Panc1 (cell line): ENCODE measurements around the gene BTG2. TPM values are rescaled to one million over a fixed set of nuclear protein-coding genes. Genes with fewer than 3 reads are reported as not detected.

Experiments
- ATAC-seq: fragments of 200-7000 bp; cut with Tn5 transposase; 2 replicates; pipeline ENCODE4 v1.9.1; 2020; ENCODE audit warnings: mild to moderate bottlenecking, moderate library complexity
- BruUV-seq: library from RNA; stranded (reverse); fragments of 400-500 nt; replicated peaks from 2 replicates; lab custom pipeline; 2021; lab: Mats Ljungman, UMichigan
- CTCF ChIA-PET: fragments of 300-600 bp; sonication (Branson Sonifier 250); formaldehyde crosslinking; loops from one replicate; lab custom pipeline; 2022; ENCODE audit warnings: antibody characterized with exemption; lab: Charles Lee
- POLR2A ChIA-PET: fragments of 300-600 bp; sonication (Branson Sonifier 250); formaldehyde crosslinking; loops from one replicate; lab custom pipeline; 2022; ENCODE audit warnings: antibody characterized with exemption; lab: Charles Lee
- DNase-seq: peaks from one replicate; pipeline ENCODE4 v3.0.0-alpha.2; 2010; ENCODE audit warnings: low read depth, low spot score
- H3K27ac ChIP-seq: 2 replicates; pipeline ENCODE4 v1.5.1; 2011; ENCODE audit warnings: mild to moderate bottlenecking, low read length, inconsistent platforms
- H3K27me3 ChIP-seq: fragments of 200-500 bp; sonication (Bioruptor generic); 2 replicates; pipeline ENCODE4 v1.6.0; 2014; ENCODE audit warnings: low read length, inconsistent platforms; ENCODE audit not compliant: control insufficient read depth, insufficient read depth
- H3K36me3 ChIP-seq: fragments of 200-500 bp; sonication (Bioruptor generic); 2 replicates; pipeline ENCODE4 v1.5.1; 2014; ENCODE audit warnings: inconsistent platforms, mild to moderate bottlenecking, low read length, moderate library complexity; ENCODE audit not compliant: control insufficient read depth, insufficient read depth
- H3K4me1 ChIP-seq: 2 replicates; pipeline ENCODE4 v1.5.1; 2011; ENCODE audit warnings: inconsistent platforms, mild to moderate bottlenecking, low read length, moderate library complexity; ENCODE audit not compliant: control insufficient read depth, insufficient read depth
- H3K4me3 ChIP-seq, 2 experiments: 2 replicates each; pipeline ENCODE4 v1.5.1; 2011 to 2012; ENCODE audit warnings: low read depth in 2 of 2, low read length in 2 of 2, mild to moderate bottlenecking in 2 of 2, inconsistent platforms in 1 of 2, moderate library complexity in 1 of 2
- H3K9me3 ChIP-seq: fragments of 200-500 bp; sonication (Bioruptor generic); 2 replicates; pipeline ENCODE4 v1.5.1; 2014; ENCODE audit warnings: low read depth, mild to moderate bottlenecking, inconsistent platforms, low read length, moderate library complexity; ENCODE audit not compliant: control insufficient read depth, insufficient read depth
- CTCF ChIP-seq: fragments of 450-650 bp; IDR thresholded peaks from 2 replicates; pipeline ENCODE4 v1.5.1; 2017; ENCODE audit warnings: mild to moderate bottlenecking
- POLR2AphosphoS5 ChIP-seq: IDR thresholded peaks from 2 replicates; pipeline ENCODE4 v1.6.1; 2012; ENCODE audit warnings: mild to moderate bottlenecking, low read depth, low read length, moderate library complexity
- REST ChIP-seq, 2 experiments: IDR thresholded peaks; 2 replicates each; pipeline ENCODE4 v1.6.1; 2011 to 2012; ENCODE audit warnings: low read depth in 2 of 2, control low read depth in 1 of 2, low read length in 1 of 2, mild to moderate bottlenecking in 1 of 2, moderate library complexity in 1 of 2; ENCODE audit not compliant: insufficient read depth in 1 of 2
- SIN3A ChIP-seq: IDR thresholded peaks from 2 replicates; pipeline ENCODE4 v1.6.1; 2012; ENCODE audit warnings: low read depth, mild to moderate bottlenecking, low read length, moderate library complexity, borderline replicate concordance; ENCODE audit not compliant: insufficient read depth
- TCF7L2 ChIP-seq: IDR thresholded peaks from 2 replicates; pipeline ENCODE4 v1.6.1; 2011; ENCODE audit warnings: mild to moderate bottlenecking, low read depth, low read length, inconsistent platforms
- in situ Hi-C: cut with HindIII; loops from 2 replicates; pipeline ENCODE4 v1.10.0; 2016; ENCODE audit warnings: low sequenced_read_pairs, low pct_unique_long_range_greater_than_20kb
- intact Hi-C: fragments of 100-400 bp; cut with micrococcal nuclease; formaldehyde crosslinking; loops from one replicate; pipeline ENCODE4 v1.10.0; 2022; ENCODE audit not compliant: unreplicated experiment
- total RNA-seq: library from RNA; stranded (reverse); gene quantifications from one replicate; pipeline ENCODE4 v1.2.1, GENCODE V29; 2021; ENCODE audit not compliant: unreplicated experiment

Gene BTG2
- total RNA-seq, 1 experiment from 2014 or later = 6.1 TPM

GRCh38 chr1:203287109-203287893 lies 18.0 kb upstream of the BTG2 start:
- no peak overlapping the region for H3K27ac ChIP-seq
- H3K9me3 ChIP-seq = no peaks in the 10 kb centered on the region
- H3K4me3 ChIP-seq = no peak overlapping the region
- ChIA-PET CTCF (interaction anchor here (0.7 kb wide), 1 partner anchor 242 kb away, joined by 3 read pairs; no protein-coding TSS in a partner anchor), POLR2A (no interaction called here)
- DNase-seq (no peak), ATAC-seq (no peak)
- no TSS peak for BruUV-seq
- H3K27me3 ChIP-seq = peaks cover 3% of the 10 kb centered on the region; the same call in 1 of the 2 replicates
- TF ChIP-seq TCF7L2 (no peak), SIN3A (no peak), POLR2AphosphoS5 (no peak), CTCF (no peak), REST (IDR thresholded peaks at IDR 0.05; ENCODE audit: insufficient read depth in 1 of 2, low read depth in 2 of 2, low read length in 1 of 2) (no peak)
- in situ Hi-C loops (no loop called here), intact Hi-C loops (no loop called here)
- no peaks in the 10 kb centered on the region for H3K4me1 ChIP-seq
- no peaks in the 10 kb centered on the region for H3K36me3 ChIP-seq

GRCh38 chr1:203287898-203288297 lies 17.4 kb upstream of the BTG2 start:
- Histone ChIP-seq H3K36me3 (no peaks in the 10 kb centered on the region), H3K4me1 (no peaks in the 10 kb centered on the region), H3K27me3 (peaks cover 3% of the 10 kb centered on the region; the same call in 1 of the 2 replicates), H3K4me3 (no peak overlapping the region), H3K27ac (no peak overlapping the region), H3K9me3 (no peaks in the 10 kb centered on the region)
- in situ Hi-C loops = no loop called here
- TF ChIP-seq REST (IDR thresholded peaks at IDR 0.05; ENCODE audit: insufficient read depth in 1 of 2, low read depth in 2 of 2, low read length in 1 of 2) (no peak), POLR2AphosphoS5 (no peak), SIN3A (no peak)
- intact Hi-C loops = no loop called here
- ATAC-seq = no peak
- POLR2A ChIA-PET = no interaction called here
- CTCF ChIA-PET = no interaction called here
- DNase-seq = no peak
- no TSS peak for BruUV-seq
